ENCODE measurements around the gene PHLDA2.
A peak's percentile ranks its signal among the peaks of the same experiment; 100 is the strongest.

The PHLDA2 gene

GRCh38 chr11:2917842-2918490 lies 11.3 kb downstream of the PHLDA2 start:
- TF ChIP-seq SPI1 (IDR thresholded peaks at IDR 0.05; ENCODE audit: low read depth, low read length), result no peak
- DNase-seq (ENCODE audit: insufficient read length, low spot score), result no peak
- FAIRE-seq, result no peak

DNA sequence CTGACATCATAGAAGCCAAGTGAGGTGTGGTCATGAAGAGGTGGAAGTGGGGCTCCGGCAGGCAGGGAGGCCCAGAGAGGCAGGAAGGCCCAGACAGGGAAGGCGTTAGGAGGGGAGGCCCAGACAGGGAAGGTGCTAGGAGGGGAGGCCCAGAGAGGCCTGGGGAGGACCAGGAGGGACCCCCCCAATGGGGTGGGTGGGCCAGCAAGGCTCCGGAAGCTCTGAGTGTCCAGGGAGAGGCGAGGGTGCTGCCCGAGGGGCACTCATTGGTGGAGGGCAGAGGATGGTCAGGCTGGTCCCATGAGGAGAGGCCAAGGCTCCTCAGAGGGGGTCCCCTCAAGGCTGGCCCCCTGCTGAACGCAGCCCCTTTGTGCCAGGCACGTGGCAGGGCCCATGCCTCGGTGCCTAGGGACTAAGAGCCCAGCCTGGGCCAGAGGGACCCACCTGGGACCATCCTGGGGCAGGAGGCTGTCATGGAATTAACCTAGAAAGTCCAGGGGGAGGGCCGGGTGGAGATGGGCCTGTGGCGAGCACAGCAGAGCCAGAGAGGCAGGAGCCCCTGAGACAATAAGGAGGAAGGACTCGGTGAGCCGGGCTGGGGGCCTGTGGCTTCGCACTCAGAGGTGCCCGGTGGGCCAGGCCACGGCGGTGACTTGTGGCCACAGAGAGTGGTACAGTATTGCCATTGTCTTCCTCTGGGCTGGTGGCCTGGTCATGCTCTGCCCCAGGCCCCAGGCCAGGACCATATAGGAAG lies 12.2 kb downstream of the PHLDA2 start:
- no peak for DNase-seq (ENCODE audit: insufficient read length, low spot score)
- no peak for TF ChIP-seq PAX5 (IDR thresholded peaks at IDR 0.05; ENCODE audit: insufficient read depth, low read length, severe bottlenecking)
- no peak for TF ChIP-seq POLR2A (IDR thresholded peaks at IDR 0.05; ENCODE audit: low read depth, low read length)
- no peak for TF ChIP-seq POLR2AphosphoS5 (IDR thresholded peaks at IDR 0.05; ENCODE audit: low read depth, low read length)
- TF ChIP-seq POU2F2 (IDR thresholded peaks at IDR 0.05; ENCODE audit: low read depth, low read length), result no peak
- TF ChIP-seq TAF1 (IDR thresholded peaks at IDR 0.05; ENCODE audit: low read depth, low read length), result no peak
- TF ChIP-seq SPI1 (IDR thresholded peaks at IDR 0.05; ENCODE audit: low read depth, low read length), result no peak
- no peak for FAIRE-seq

DNA sequence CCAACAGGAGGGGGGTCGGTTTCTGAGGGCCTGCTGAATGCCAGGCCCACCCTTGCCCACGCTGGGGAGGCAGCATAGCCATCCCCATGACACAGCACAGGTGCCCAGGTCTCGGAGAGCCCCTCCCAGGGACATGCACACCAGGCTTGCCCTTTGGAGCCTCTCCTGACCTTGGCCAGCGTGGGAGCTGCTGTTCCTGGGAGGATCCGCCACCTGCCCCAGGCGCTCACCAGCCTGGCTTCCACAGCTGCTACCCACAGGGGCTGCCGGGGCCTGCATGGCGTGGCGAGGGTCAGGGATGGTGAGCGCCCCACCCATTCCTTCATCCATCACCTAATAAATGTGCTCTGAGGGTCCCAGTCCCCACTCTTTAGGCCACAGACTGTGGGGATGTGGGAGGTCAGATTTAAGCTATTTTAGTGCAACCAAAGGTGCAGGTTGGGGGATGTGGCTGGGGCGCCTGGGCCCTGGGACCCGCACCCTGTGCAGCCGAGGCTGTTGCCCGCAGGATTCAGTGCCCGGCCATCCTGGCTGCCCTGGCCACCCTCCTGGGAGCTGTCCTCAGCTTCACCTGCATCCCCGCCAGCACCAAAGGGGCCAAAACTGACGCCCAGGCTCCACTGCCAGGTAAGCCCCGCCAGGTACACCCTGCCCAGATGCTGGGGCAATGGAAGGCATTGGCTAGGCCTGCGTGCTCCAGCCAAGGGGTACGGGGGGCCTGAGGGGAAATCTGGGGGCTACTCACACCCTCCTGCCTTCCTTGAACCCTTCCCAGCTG lies 12.9 kb downstream of the PHLDA2 start:
- TF ChIP-seq POLR2AphosphoS5 (IDR thresholded peaks at IDR 0.05; ENCODE audit: low read depth, low read length) (no peak), PAX5 (IDR thresholded peaks at IDR 0.05; ENCODE audit: insufficient read depth, low read length, severe bottlenecking) (no peak), POLR2A (IDR thresholded peaks at IDR 0.05; ENCODE audit: low read depth, low read length) (no peak), POU2F2 (IDR thresholded peaks at IDR 0.05; ENCODE audit: low read depth, low read length) (no peak), SPI1 (IDR thresholded peaks at IDR 0.05; ENCODE audit: low read depth, low read length) (no peak), TAF1 (IDR thresholded peaks at IDR 0.05; ENCODE audit: low read depth, low read length) (no peak)
- no peak for FAIRE-seq
- no peak for DNase-seq (ENCODE audit: insufficient read length, low spot score)

DNA sequence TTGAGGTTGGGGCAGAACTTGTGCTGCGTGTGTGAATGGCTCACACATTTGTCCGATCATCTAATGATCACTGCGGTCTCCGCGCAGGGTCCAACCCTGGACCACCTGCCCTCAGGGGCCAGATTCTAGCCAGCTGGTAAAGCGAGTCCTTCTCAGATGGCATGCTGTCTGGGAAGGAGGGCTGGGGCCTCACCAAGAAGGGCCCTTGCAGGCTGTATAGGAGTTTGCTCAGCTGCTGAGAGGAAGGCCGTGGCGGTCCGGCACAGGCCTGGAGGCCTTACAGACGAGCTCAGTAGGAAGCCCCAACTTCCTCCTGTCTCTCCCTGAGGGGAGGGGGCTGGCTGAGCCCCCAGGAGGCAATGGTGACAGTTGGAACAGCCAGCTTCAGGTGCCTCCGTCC lies 13.7 kb downstream of the PHLDA2 start:
- FAIRE-seq (no peak), DNase-seq (ENCODE audit: insufficient read length, low spot score) (no peak)
- TF ChIP-seq SPI1 (IDR thresholded peaks at IDR 0.05; ENCODE audit: low read depth, low read length), result no peak
- no peak for TF ChIP-seq PAX5 (IDR thresholded peaks at IDR 0.05; ENCODE audit: insufficient read depth, low read length, severe bottlenecking)
- TF ChIP-seq TAF1 (IDR thresholded peaks at IDR 0.05; ENCODE audit: low read depth, low read length), result no peak
- TF ChIP-seq POLR2A (IDR thresholded peaks at IDR 0.05; ENCODE audit: low read depth, low read length), result no peak
- TF ChIP-seq POLR2AphosphoS5 (IDR thresholded peaks at IDR 0.05; ENCODE audit: low read depth, low read length), result no peak
- TF ChIP-seq POU2F2 (IDR thresholded peaks at IDR 0.05; ENCODE audit: low read depth, low read length), result no peak

DNA sequence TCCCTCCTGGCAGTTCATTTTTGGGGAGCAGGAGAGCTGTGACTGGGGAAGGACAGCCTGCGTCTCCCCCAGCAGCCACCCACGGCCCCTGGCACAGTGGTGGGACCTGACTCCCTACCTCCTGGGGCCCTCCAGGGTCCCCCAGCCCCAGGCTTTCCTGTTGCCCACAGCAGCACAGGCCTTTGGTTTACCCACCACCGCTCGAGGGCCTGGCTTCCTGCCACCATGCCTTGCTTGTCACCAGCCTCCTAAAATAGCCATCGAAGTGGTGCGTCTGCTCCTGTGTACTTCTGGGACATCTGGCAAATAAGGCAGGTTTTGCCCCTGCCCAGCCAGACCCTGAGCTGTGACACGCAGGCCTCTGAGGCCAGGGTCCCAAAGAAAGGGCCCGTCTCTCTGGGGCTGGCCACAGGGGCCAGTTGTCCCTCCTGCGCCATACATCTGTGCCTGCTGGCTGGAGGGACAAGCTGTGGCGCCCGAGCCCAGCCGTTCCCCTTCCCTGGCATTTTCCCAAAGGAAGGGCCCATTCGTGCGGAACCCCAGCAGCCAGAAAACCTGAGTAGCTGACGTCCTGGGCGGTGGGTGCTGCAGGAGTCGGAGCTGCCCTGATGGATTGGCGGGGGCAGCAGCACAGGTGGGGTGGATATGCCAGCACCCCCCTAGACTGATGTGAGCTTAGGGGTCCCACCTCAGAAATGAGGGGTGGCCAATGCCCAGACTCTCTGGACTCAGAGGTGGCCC lies 14.6 kb downstream of the PHLDA2 start:
- DNase-seq (ENCODE audit: insufficient read length, low spot score), result no peak
- no peak for TF ChIP-seq POU2F2 (IDR thresholded peaks at IDR 0.05; ENCODE audit: low read depth, low read length)
- TF ChIP-seq POLR2AphosphoS5 (IDR thresholded peaks at IDR 0.05; ENCODE audit: low read depth, low read length), result no peak
- no peak for TF ChIP-seq TAF1 (IDR thresholded peaks at IDR 0.05; ENCODE audit: low read depth, low read length)
- no peak for TF ChIP-seq PAX5 (IDR thresholded peaks at IDR 0.05; ENCODE audit: insufficient read depth, low read length, severe bottlenecking)
- no peak for TF ChIP-seq POLR2A (IDR thresholded peaks at IDR 0.05; ENCODE audit: low read depth, low read length)
- no peak for TF ChIP-seq SPI1 (IDR thresholded peaks at IDR 0.05; ENCODE audit: low read depth, low read length)
- FAIRE-seq, result no peak

- TF ChIP-seq SPI1 (IDR thresholded peaks at IDR 0.05; ENCODE audit: low read depth, low read length) (no peak), TAF1 (IDR thresholded peaks at IDR 0.05; ENCODE audit: low read depth, low read length) (no peak), POU2F2 (IDR thresholded peaks at IDR 0.05; ENCODE audit: low read depth, low read length) (peak; percentile 65; the same call in 1 of the 2 replicates), PAX5 (IDR thresholded peaks at IDR 0.05; ENCODE audit: insufficient read depth, low read length, severe bottlenecking) (no peak), POLR2A (IDR thresholded peaks at IDR 0.05; ENCODE audit: low read depth, low read length) (no peak)
- peak; percentile 20 for FAIRE-seq
- DNase-seq (ENCODE audit: insufficient read length, low spot score), result no peak
Measured at GRCh38 chr11:2913776-2914175, 15.4 kb downstream of the PHLDA2 start.

DNA sequence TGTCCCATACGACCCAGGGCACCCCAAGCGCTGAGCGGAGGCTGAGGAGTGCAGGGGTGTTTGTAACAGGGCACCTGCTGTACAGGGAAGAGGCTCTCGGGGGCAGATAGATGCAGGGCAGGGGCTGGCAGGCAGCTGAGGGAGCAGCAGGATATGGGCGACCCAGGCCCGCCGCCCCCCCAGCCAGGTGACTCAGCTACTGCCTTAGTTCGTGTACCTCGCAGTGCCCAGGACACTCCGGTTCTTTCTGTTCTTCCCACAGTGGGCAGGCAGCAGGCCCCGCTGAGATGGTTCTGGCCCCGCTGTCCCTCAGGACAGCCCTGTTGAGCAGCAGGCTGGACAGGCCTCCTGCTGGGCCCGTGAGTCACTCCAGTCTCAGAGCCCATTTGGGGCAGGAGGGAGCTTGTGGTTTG lies 16.2 kb downstream of the PHLDA2 start:
- no peak for TF ChIP-seq TAF1 (IDR thresholded peaks at IDR 0.05; ENCODE audit: low read depth, low read length)
- no peak for TF ChIP-seq POLR2AphosphoS5 (IDR thresholded peaks at IDR 0.05; ENCODE audit: low read depth, low read length)
- no peak for TF ChIP-seq POU2F2 (IDR thresholded peaks at IDR 0.05; ENCODE audit: low read depth, low read length)
- TF ChIP-seq POLR2A (IDR thresholded peaks at IDR 0.05; ENCODE audit: low read depth, low read length), result no peak
- no peak for TF ChIP-seq PAX5 (IDR thresholded peaks at IDR 0.05; ENCODE audit: insufficient read depth, low read length, severe bottlenecking)
- TF ChIP-seq SPI1 (IDR thresholded peaks at IDR 0.05; ENCODE audit: low read depth, low read length), result no peak
- FAIRE-seq (no peak), DNase-seq (ENCODE audit: insufficient read length, low spot score) (no peak)

DNA sequence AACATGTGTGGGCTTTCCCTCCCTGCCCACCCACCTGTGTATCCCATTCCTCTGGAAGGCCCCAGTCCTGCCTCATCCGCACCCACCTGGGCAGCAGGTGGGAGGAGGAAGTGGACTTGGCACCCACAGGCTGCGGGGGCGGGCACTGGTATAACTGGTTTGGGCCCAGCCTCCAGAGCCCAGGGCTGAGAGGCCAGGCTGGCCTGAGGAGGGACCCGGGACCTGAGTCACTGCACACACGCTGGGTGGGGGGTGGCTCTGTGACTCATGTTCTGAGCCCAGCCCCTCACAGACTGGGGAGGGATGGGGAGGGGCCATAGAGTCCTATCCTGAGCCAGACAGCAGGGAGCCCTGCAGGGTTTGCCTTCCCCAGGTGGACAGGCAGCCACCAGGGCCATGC lies 16.7 kb downstream of the PHLDA2 start:
- FAIRE-seq (no peak), DNase-seq (ENCODE audit: insufficient read length, low spot score) (no peak)
- no peak for TF ChIP-seq POLR2A (IDR thresholded peaks at IDR 0.05; ENCODE audit: low read depth, low read length)

GRCh38 chr11:2911785-2912391 lies 17.3 kb downstream of the PHLDA2 start:
- no peak for DNase-seq (ENCODE audit: insufficient read length, low spot score)
- TF ChIP-seq PAX5 (IDR thresholded peaks at IDR 0.05; ENCODE audit: insufficient read depth, low read length, severe bottlenecking) (no peak), POLR2A (IDR thresholded peaks at IDR 0.05; ENCODE audit: low read depth, low read length) (no peak), POLR2AphosphoS5 (IDR thresholded peaks at IDR 0.05; ENCODE audit: low read depth, low read length) (no peak), SPI1 (IDR thresholded peaks at IDR 0.05; ENCODE audit: low read depth, low read length) (no peak), TAF1 (IDR thresholded peaks at IDR 0.05; ENCODE audit: low read depth, low read length) (no peak), POU2F2 (IDR thresholded peaks at IDR 0.05; ENCODE audit: low read depth, low read length) (no peak)
- FAIRE-seq, result no peak

Measured in GM12891 (cell line).